Spleen (tissue), 7 donors: ENCODE data around the gene RAD52.

Experiments used
- CTCF ChIP-seq, 11 experiments: fragments of 200-600 bp in 7 of 11; fragments of 450-650 bp in 4 of 11; sonication (generic) in 4 of 11; IDR thresholded peaks in 8 of 11; conservative IDR thresholded peaks in 3 of 11; 1 replicate in 7 of 11; 2 replicates in 4 of 11; pipeline versions ENCODE4 v1.4.0 to v1.8.0; 2016 to 2021; ENCODE audit warnings: antibody characterized with exemption in 11 of 11, inconsistent platforms in 4 of 11, mild to moderate bottlenecking in 1 of 11
- POLR2A ChIP-seq, 3 donors: fragments of 450-650 bp; IDR thresholded peaks; one replicate each; pipeline ENCODE4 v1.5.1; 2017; ENCODE audit warnings: antibody characterized with exemption in 3 of 3, mild to moderate bottlenecking in 1 of 3
- POLR2AphosphoS5 ChIP-seq, 3 donors: sonication (generic); formaldehyde crosslinking; IDR thresholded peaks; one replicate each; pipeline ENCODE4 v1.5.1; 2017; ENCODE audit warnings: antibody characterized with exemption in 3 of 3
- donor health status: DM: no; HTN: no; CAD: no; lungs with moderate emphysema.
- donor health status: DM: no; HTN: no; CAD: no.
- donor health status: DM: no; HTN: no; CAD: no.

- TF ChIP-seq CTCF (IDR thresholded peaks at IDR 0.05 in 8 of 11, conservative IDR thresholded peaks at IDR 0.05 in 3 of 11), result no peak
- TF ChIP-seq POLR2A (IDR thresholded peaks at IDR 0.05), result no peak
- no peak for TF ChIP-seq POLR2AphosphoS5 (IDR thresholded peaks at IDR 0.05)
Measured at GRCh38 chr12:976644-977043, 27.1 kb upstream of the RAD52 start.
